Lower leg skin (tissue), 3 donors: ENCODE data around the gene DIO3.

ENCODE experiments used
- CTCF ChIP-seq, 3 donors: fragments of 450-650 bp; IDR thresholded peaks; one replicate each; pipeline ENCODE4 v1.5.1; 2016; ENCODE audit warnings: antibody characterized with exemption in 3 of 3, mild to moderate bottlenecking in 3 of 3, moderate library complexity in 2 of 3
- POLR2A ChIP-seq, 2 donors: fragments of 450-650 bp; IDR thresholded peaks; one replicate each; pipeline ENCODE4 v1.6.1; 2016 to 2017; ENCODE audit warnings: antibody characterized with exemption in 2 of 2, mild to moderate bottlenecking in 1 of 2, moderate library complexity in 1 of 2

- TF ChIP-seq POLR2A (IDR thresholded peaks at IDR 0.05) = no peak
- TF ChIP-seq CTCF (IDR thresholded peaks at IDR 0.05) = no peak
Observed at GRCh38 chr14:101588286-101588975, 27.1 kb downstream of the DIO3 start.
